Measurements from ENCODE around the gene POU6F2.

DNA sequence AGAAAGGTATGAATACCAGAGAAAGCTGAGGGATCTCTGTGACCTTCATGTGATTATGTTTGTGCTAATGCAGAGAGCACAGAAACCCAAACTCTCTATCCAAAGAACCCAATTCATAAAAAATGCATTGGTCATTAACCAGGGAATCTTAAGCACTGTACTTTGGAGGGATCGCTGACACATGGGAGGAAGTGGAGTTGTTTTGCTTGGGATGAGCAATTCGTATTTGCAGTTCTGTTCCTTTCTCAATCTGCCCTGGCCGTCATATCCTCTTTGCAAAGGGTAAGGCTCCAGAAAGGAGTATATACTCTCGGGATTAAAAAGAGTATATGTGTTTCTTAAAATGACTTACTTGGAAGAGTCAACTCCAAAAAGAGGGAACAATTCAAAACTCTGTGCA lies 221.3 kb downstream of the POU6F2 start:
- TF ChIP-seq CTCF (IDR thresholded peaks at IDR 0.05) = no peak
- no peak for TF ChIP-seq POLR2AphosphoS5 (IDR thresholded peaks at IDR 0.05)
- TF ChIP-seq EP300 (IDR thresholded peaks at IDR 0.05) = no peak
- TF ChIP-seq POLR2A (IDR thresholded peaks at IDR 0.05) = no peak

Measured in suprapubic skin (tissue), 4 donors.